GM15510 (cell line): ENCODE measurements around the gene SLC25A47.

Source experiments
- POLR2A ChIP-seq: IDR thresholded peaks from 3 replicates; pipeline ENCODE4 v1.6.1; 2011; ENCODE audit warnings: borderline replicate concordance; ENCODE audit not compliant: insufficient read length; ENCODE audit errors: extremely low read depth

SLC25A47 gene

GRCh38 chr14:100342195-100342594, 19.1 kb downstream of the SLC25A47 start:
- no peak for TF ChIP-seq POLR2A

- TF ChIP-seq POLR2A: no peak
These were observed 22.6 kb downstream of the SLC25A47 start for GRCh38 chr14:100345711-100346110.

- TF ChIP-seq POLR2A: no peak
These were observed 23.4 kb downstream of the SLC25A47 start for GRCh38 chr14:100346306-100347091.

GRCh38 chr14:100348253-100348729, 25.2 kb downstream of the SLC25A47 start:
- TF ChIP-seq POLR2A: no peak

GRCh38 chr14:100348784-100349685, 25.9 kb downstream of the SLC25A47 start:
- no peak for TF ChIP-seq POLR2A

GRCh38 chr14:100350276-100350926, 27.3 kb downstream of the SLC25A47 start:
- TF ChIP-seq POLR2A: no peak

GRCh38 chr14:100350986-100351385, 27.8 kb downstream of the SLC25A47 start:
- TF ChIP-seq POLR2A: no peak

- no peak for TF ChIP-seq POLR2A
These were observed 35.3 kb downstream of the SLC25A47 start for GRCh38 chr14:100358396-100358795.

GRCh38 chr14:100359111-100359510, 36.0 kb downstream of the SLC25A47 start:
- TF ChIP-seq POLR2A: no peak

- TF ChIP-seq POLR2A: no peak
These were observed 36.7 kb downstream of the SLC25A47 start for GRCh38 chr14:100359881-100360280.

GRCh38 chr14:100361626-100362025, 38.5 kb downstream of the SLC25A47 start:
- no peak for TF ChIP-seq POLR2A

GRCh38 chr14:100362311-100362927, 39.3 kb downstream of the SLC25A47 start:
- TF ChIP-seq POLR2A: no peak

- TF ChIP-seq POLR2A: no peak
These were observed 39.9 kb downstream of the SLC25A47 start for GRCh38 chr14:100363053-100363452.

GRCh38 chr14:100364403-100364802, 41.3 kb downstream of the SLC25A47 start:
- no peak for TF ChIP-seq POLR2A
